K562 (cell line): ENCODE measurements around the gene ODC1. TPM values are rescaled to one million over a fixed set of nuclear protein-coding genes. Genes with fewer than 3 reads are reported as not detected.

Experiments used
- ATF7 ChIP-seq: fragments of 450-650 bp; IDR thresholded peaks from 2 replicates; pipeline ENCODE4 v1.7.1; 2014; ENCODE audit warnings: mild to moderate bottlenecking, moderate library complexity
- BRD4 ChIP-seq: fragments of 200-600 bp; sonication (generic); IDR thresholded peaks from 2 replicates; pipeline ENCODE4 v1.6.1; 2017; ENCODE audit warnings: inconsistent platforms
- CREM ChIP-seq: IDR thresholded peaks from 2 replicates; pipeline ENCODE4 v1.6.1; 2014; ENCODE audit warnings: antibody characterized with exemption, low read depth
- CTBP1 ChIP-seq: fragments of 450-650 bp; IDR thresholded peaks from 2 replicates; pipeline ENCODE4 v1.6.1; 2016; ENCODE audit warnings: borderline replicate concordance
- GATAD2B ChIP-seq: fragments of 450-650 bp; IDR thresholded peaks from 2 replicates; pipeline ENCODE4 v1.6.1; 2017; ENCODE audit warnings: mild to moderate bottlenecking, borderline replicate concordance
- HNRNPL ChIP-seq: fragments of 200-400 bp; formaldehyde crosslinking; IDR thresholded peaks from 2 replicates; pipeline ENCODE4 v1.6.1; 2017; ENCODE audit warnings: low read depth, mild to moderate bottlenecking, low read length
- MGA ChIP-seq: fragments of 450-650 bp; IDR thresholded peaks from 2 replicates; pipeline ENCODE4 v1.6.1; 2016; ENCODE audit warnings: mild to moderate bottlenecking, moderate library complexity
- NCOR1 ChIP-seq: fragments of 450-650 bp; IDR thresholded peaks from 2 replicates; pipeline ENCODE4 v1.6.1; 2016; ENCODE audit warnings: mild to moderate bottlenecking, moderate library complexity
- NFIC ChIP-seq: fragments of 450-650 bp; IDR thresholded peaks from 2 replicates; pipeline ENCODE4 v1.6.1; 2017; ENCODE audit warnings: mild to moderate bottlenecking, inconsistent platforms
- NFIX ChIP-seq: fragments of 250-450 bp; sonication (Bioruptor Pico); IDR thresholded peaks from 2 replicates; pipeline ENCODE4 v1.4.0; 2020; ENCODE audit warnings: low read depth, mild to moderate bottlenecking, moderate library complexity
- PCBP2 ChIP-seq: fragments of 200-400 bp; formaldehyde crosslinking; IDR thresholded peaks from 2 replicates; pipeline ENCODE4 v1.6.1; 2018; ENCODE audit warnings: low read length, low read depth, mild to moderate bottlenecking, moderate library complexity; ENCODE audit not compliant: poor library complexity, severe bottlenecking
- PREB ChIP-seq: sonication (generic); formaldehyde crosslinking; IDR thresholded peaks from 2 replicates; pipeline ENCODE4 v1.8.1; 2023; ENCODE audit warnings: mild to moderate bottlenecking, missing genetic modification reagents
- RFX5 ChIP-seq: IDR thresholded peaks from 2 replicates; pipeline ENCODE4 v1.6.1; 2011; ENCODE audit warnings: low read depth, mild to moderate bottlenecking, improper control_type of control experiment, low read length
- WHSC1 ChIP-seq: IDR thresholded peaks from one replicate; pipeline ENCODE4 v1.6.1; 2012; ENCODE audit warnings: low read length, control low read depth, inconsistent platforms
- polyA plus RNA-seq, 8 experiments: library from polyadenylated mRNA; depleted of rRNA in 4 of 8; stranded (reverse) in 5 of 8; unstranded in 3 of 8; fragments of >200 nt; fragmentation: Nextera tagmentation in 2 of 8; fragmentation: Illumina TruSeq in 1 of 8; extraction: Ambion mirVana in 2 of 8; extraction: Trizol in 1 of 8; gene quantifications; 2 replicates each; pipeline versions ENCODE4 v1.2.1 to v1.2.3, GENCODE V29; 2011 to 2014; ENCODE audit warnings: inconsistent platforms in 1 of 8, missing spikeins in 1 of 8
- total RNA-seq, 7 experiments: library from RNA; depleted of rRNA in 6 of 7; stranded (reverse); fragments of >200 nt in 6 of 7; fragmentation: Illumina TruSeq in 2 of 7; extraction: Trizol in 2 of 7; gene quantifications; 2 replicates each; pipeline versions ENCODE4 v1.2.1 to v1.2.3, GENCODE V29; 2011 to 2021; ENCODE audit warnings: low replicate concordance in 1 of 7
- TF ChIP-seq, protein P1 (sequence below): fragments of 250-450 bp; sonication (Bioruptor Pico); IDR thresholded peaks from 2 replicates; pipeline ENCODE4 v1.9.0; 2021; ENCODE audit warnings: mild to moderate bottlenecking
- TF ChIP-seq, protein P2 (sequence below): sonication (generic); formaldehyde crosslinking; IDR thresholded peaks from 2 replicates; pipeline ENCODE4 v1.9.0; 2022; ENCODE audit warnings: mild to moderate bottlenecking, missing genetic modification reagents

The ODC1 gene
- total and polyA plus RNA-seq, 9 of the 15 experiments (the other 6 are each of a cell fraction or from before 2014, with no cell fraction given), result 142 to 563 (median 457) TPM

DNA sequence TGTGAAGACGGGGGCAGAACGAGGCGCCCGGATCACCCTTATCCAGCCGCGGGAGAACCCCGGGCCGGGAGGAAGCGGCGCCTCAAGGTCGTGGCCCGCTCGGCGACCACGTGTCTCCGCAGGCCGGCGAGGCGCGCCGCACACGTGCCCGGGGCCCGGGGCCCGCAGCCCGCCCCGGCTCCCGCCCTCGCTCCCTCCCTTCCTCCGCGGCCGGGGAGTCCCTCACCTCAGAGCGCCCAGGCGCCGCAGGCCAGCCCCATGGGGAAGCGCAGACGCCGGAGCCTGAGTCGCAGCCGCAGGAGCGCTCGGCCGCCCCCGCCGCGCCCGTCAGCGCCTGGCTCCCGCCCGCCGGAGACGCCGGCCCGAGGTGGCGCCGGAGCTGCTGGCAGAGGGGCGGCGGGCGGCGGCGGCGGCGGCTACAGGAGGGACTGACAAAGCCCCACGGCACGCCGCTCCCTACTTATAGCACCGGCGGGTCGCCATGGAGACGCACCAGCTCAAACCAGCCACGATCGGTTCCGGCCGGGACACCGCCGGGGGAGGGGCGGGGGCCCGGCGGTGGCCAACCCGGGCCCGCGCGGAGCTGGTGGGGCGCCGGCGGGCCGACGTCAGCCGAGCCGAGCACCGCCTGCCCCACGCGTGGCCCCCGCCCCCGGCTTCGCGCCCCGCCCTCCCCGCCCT, at the start of gene ODC1 (continued):
- TF ChIP-seq MGA, result peak; percentile 88
- TF ChIP-seq NFIC, result 0 out of 2 replicates have a peak, but pooled peaks have one; percentile 11
- peak; percentile 37 for TF ChIP-seq PCBP2
- TF ChIP-seq GATAD2B, result peak; percentile 84
- TF ChIP-seq CREM, result peak; percentile 48; the same call in 1 of the 2 replicates
- TF ChIP-seq CTBP1, result 0 out of 2 replicates have a peak, but pooled peaks have one; percentile 18
- TF ChIP-seq NFIX, result no peak
- 0 out of 2 replicates have a peak, but pooled peaks have one; percentile 63 for TF ChIP-seq BRD4
- peak; percentile 28; the same call in 1 of the 2 replicates for TF ChIP-seq NCOR1
- no peak for TF ChIP-seq RFX5
- peak; percentile 47; the same call in 1 of the 2 replicates for TF ChIP-seq ATF7
- peak; percentile 86 for TF ChIP-seq HNRNPL
- TF ChIP-seq, protein P1, sequence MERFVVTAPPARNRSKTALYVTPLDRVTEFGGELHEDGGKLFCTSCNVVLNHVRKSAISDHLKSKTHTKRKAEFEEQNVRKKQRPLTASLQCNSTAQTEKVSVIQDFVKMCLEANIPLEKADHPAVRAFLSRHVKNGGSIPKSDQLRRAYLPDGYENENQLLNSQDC (CRISPR knock-in tag), result no peak
- TF ChIP-seq PREB (CRISPR knock-in tag), result peak; percentile 36; the same call in 1 of the 2 replicates
- TF ChIP-seq, protein P2, sequence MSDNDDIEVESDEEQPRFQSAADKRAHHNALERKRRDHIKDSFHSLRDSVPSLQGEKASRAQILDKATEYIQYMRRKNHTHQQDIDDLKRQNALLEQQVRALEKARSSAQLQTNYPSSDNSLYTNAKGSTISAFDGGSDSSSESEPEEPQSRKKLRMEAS (CRISPR knock-in tag), result peak; percentile 88
- no peak for TF ChIP-seq WHSC1
